NT2/D1 (cell line): ENCODE results near the gene PPM1A.

Experiments used
- SUZ12 ChIP-seq: IDR thresholded peaks from 2 replicates; pipeline ENCODE4 v1.6.1; 2011; ENCODE audit not compliant: insufficient read length, insufficient read depth; ENCODE audit errors: extremely low read depth
- YY1 ChIP-seq: IDR thresholded peaks from 2 replicates; pipeline ENCODE4 v1.6.1; 2011; ENCODE audit not compliant: insufficient read length, insufficient read depth
- ZNF274 ChIP-seq: IDR thresholded peaks from 2 replicates; pipeline ENCODE4 v1.6.1; 2011; ENCODE audit warnings: mild to moderate bottlenecking, low read depth, low read length

GRCh38 chr14:60287452-60287851, 38.4 kb downstream of the PPM1A start:
- no peak for TF ChIP-seq SUZ12
- TF ChIP-seq YY1, result no peak
- TF ChIP-seq ZNF274, result no peak
